Stimulated activated memory B cell treated with anti-CD40 and anti-IgM and Interleukin-4, amounts not matched to agents 10 μg/mL and 1 μg/mL and 100 μg/mL, for 72 hours (primary cell): Measurements from ENCODE around the gene FKBP15.
"Not testable (repeated sequence)": the region's sequence is repeated elsewhere in the genome, so short reads cannot be mapped to it uniquely, and the experiment has no call there.

Source experiments
- ATAC-seq: fragments of 150-1000 bp; cut with Tn5 transposase; 2 replicates; pipeline ENCODE4 v1.10.0; 2021
- H3K27ac Mint-ChIP-seq: one replicate; pipeline ENCODE4 v1.8.0; 2022; ENCODE audit warnings: mild to moderate bottlenecking, mixed read lengths
- H3K27me3 Mint-ChIP-seq: one replicate; pipeline ENCODE4 v1.8.0; 2022; ENCODE audit warnings: mixed read lengths
- H3K36me3 Mint-ChIP-seq: one replicate; pipeline ENCODE4 v1.8.0; 2022; ENCODE audit warnings: mixed read lengths
- H3K4me1 Mint-ChIP-seq: one replicate; pipeline ENCODE4 v1.8.0; 2022; ENCODE audit warnings: mixed read lengths
- H3K4me3 Mint-ChIP-seq: one replicate; pipeline ENCODE4 v1.8.0; 2022; ENCODE audit warnings: mild to moderate bottlenecking, moderate library complexity, mixed read lengths
- H3K9me3 Mint-ChIP-seq: one replicate; pipeline ENCODE4 v1.8.0; 2022; ENCODE audit warnings: mixed read lengths

FKBP15 gene

GRCh38 chr9:113246928-113247327 lies 25.9 kb upstream of the FKBP15 start:
- H3K4me3 Mint-ChIP-seq, result no peak overlapping the region
- H3K4me1 Mint-ChIP-seq, result peaks cover 14% of the 10 kb centered on the region
- H3K27me3 Mint-ChIP-seq, result no peaks in the 10 kb centered on the region
- peaks cover 5% of the 10 kb centered on the region for H3K36me3 Mint-ChIP-seq
- H3K9me3 Mint-ChIP-seq, result no peaks in the 10 kb centered on the region
- ATAC-seq, result no peak
- H3K27ac Mint-ChIP-seq, result no peak overlapping the region

- Mint-ChIP-seq H3K9me3 (no peaks in the 10 kb centered on the region), H3K36me3 (peaks cover 5% of the 10 kb centered on the region), H3K27me3 (no peaks in the 10 kb centered on the region), H3K27ac (peak overlapping the region; percentile 57), H3K4me1 (peaks cover 14% of the 10 kb centered on the region), H3K4me3 (no peak overlapping the region)
- no peak for ATAC-seq
Measured at GRCh38 chr9:113245894-113246293, 24.8 kb upstream of the FKBP15 start.

GRCh38 chr9:113244556-113244955 lies 23.5 kb upstream of the FKBP15 start:
- peaks cover 14% of the 10 kb centered on the region for H3K4me1 Mint-ChIP-seq
- H3K36me3 Mint-ChIP-seq, result peaks cover 5% of the 10 kb centered on the region
- no peak overlapping the region for H3K4me3 Mint-ChIP-seq
- no peak for ATAC-seq
- no peaks in the 10 kb centered on the region for H3K9me3 Mint-ChIP-seq
- H3K27ac Mint-ChIP-seq, result no peak overlapping the region
- H3K27me3 Mint-ChIP-seq, result no peaks in the 10 kb centered on the region

GRCh38 chr9:113241161-113241560 lies 20.1 kb upstream of the FKBP15 start:
- H3K4me1 Mint-ChIP-seq, result peaks cover 14% of the 10 kb centered on the region
- no peaks in the 10 kb centered on the region for H3K36me3 Mint-ChIP-seq
- no peak overlapping the region for H3K27ac Mint-ChIP-seq
- no peak for ATAC-seq
- no peaks in the 10 kb centered on the region for H3K9me3 Mint-ChIP-seq
- H3K4me3 Mint-ChIP-seq, result no peak overlapping the region
- no peaks in the 10 kb centered on the region for H3K27me3 Mint-ChIP-seq

DNA sequence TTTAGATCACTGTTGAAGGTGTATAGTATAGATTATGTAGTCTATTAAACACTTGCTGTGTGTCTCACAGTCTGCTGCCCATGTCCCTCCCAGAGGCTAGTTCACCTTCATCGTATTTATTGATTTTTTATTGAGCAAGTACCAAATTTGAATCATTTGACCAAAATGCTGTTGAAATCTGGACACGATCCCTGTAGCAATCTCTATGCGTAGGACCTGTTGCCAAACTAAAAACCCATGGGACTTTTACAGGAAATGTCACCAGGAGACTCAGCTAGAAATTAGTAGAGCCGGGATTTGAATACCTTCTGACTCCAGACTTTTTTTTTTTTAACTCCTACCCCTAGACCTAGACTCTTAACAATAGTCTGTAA lies 17.8 kb upstream of the FKBP15 start:
- Mint-ChIP-seq H3K36me3 (no peaks in the 10 kb centered on the region), H3K9me3 (no peaks in the 10 kb centered on the region), H3K27me3 (no peaks in the 10 kb centered on the region), H3K4me1 (peaks cover 17% of the 10 kb centered on the region), H3K27ac (no peak overlapping the region), H3K4me3 (no peak overlapping the region)
- no peak for ATAC-seq

- Mint-ChIP-seq H3K27me3 (no peaks in the 10 kb centered on the region), H3K36me3 (no peaks in the 10 kb centered on the region), H3K4me3 (no peak overlapping the region), H3K4me1 (peaks cover 19% of the 10 kb centered on the region), H3K27ac (no peak overlapping the region), H3K9me3 (no peaks in the 10 kb centered on the region)
- no peak for ATAC-seq
Measured at GRCh38 chr9:113238202-113238858, 17.3 kb upstream of the FKBP15 start.

- no peaks in the 10 kb centered on the region for H3K36me3 Mint-ChIP-seq
- H3K9me3 Mint-ChIP-seq, result no peaks in the 10 kb centered on the region
- H3K4me3 Mint-ChIP-seq, result no peak overlapping the region
- H3K27ac Mint-ChIP-seq, result no peak overlapping the region
- no peaks in the 10 kb centered on the region for H3K27me3 Mint-ChIP-seq
- no peak for ATAC-seq
- peaks cover 21% of the 10 kb centered on the region for H3K4me1 Mint-ChIP-seq
Measured at GRCh38 chr9:113237026-113237425, 15.9 kb upstream of the FKBP15 start.

DNA sequence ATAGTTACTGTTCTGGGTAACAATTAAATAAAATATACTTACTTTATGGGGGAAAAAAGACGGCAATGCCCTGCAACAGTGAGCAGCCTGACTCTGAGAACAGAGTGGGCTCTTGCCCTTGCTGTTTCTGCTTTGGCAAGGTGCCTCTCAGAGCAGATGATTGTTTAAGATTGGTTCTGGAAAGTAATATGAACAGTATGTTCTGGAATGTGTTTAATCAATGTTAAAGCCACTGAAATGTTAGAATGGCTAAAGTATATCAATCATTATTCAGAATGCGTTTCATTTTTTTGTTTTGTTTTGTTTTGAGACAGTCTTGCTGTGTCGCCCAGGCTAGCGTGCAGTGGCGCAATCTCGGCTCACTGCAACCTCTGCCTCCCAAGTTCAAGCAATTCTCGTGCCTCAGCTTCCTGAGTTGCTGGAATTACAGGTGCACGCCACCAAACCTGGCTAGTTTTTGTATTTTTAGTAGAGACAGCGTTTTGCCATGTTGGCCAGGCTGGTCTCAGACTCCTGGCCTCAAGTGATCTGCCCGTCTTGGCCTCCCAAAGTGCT lies 14.7 kb upstream of the FKBP15 start:
- H3K36me3 Mint-ChIP-seq, H3K4me3 Mint-ChIP-seq, H3K27me3 Mint-ChIP-seq, H3K9me3 Mint-ChIP-seq, H3K27ac Mint-ChIP-seq, ATAC-seq: not testable (repeated sequence)
- peaks cover 21% of the 10 kb centered on the region for H3K4me1 Mint-ChIP-seq

- Mint-ChIP-seq H3K36me3 (no peaks in the 10 kb centered on the region), H3K27ac (no peak overlapping the region), H3K27me3 (no peaks in the 10 kb centered on the region), H3K4me3 (no peak overlapping the region), H3K9me3 (no peaks in the 10 kb centered on the region), H3K4me1 (peaks cover 21% of the 10 kb centered on the region)
- ATAC-seq, result no peak
Measured at GRCh38 chr9:113231701-113232100, 10.6 kb upstream of the FKBP15 start.

GRCh38 chr9:113228130-113228665 lies 7.1 kb upstream of the FKBP15 start:
- Mint-ChIP-seq H3K9me3 (no peaks in the 10 kb centered on the region), H3K27ac (no peak overlapping the region), H3K27me3 (no peaks in the 10 kb centered on the region), H3K36me3 (no peaks in the 10 kb centered on the region), H3K4me1 (peaks cover 9% of the 10 kb centered on the region), H3K4me3 (no peak overlapping the region)
- ATAC-seq, result no peak

- no peaks in the 10 kb centered on the region for H3K36me3 Mint-ChIP-seq
- peaks cover 9% of the 10 kb centered on the region for H3K4me1 Mint-ChIP-seq
- no peak for ATAC-seq
- no peak overlapping the region for H3K27ac Mint-ChIP-seq
- no peak overlapping the region for H3K4me3 Mint-ChIP-seq
- no peaks in the 10 kb centered on the region for H3K9me3 Mint-ChIP-seq
- H3K27me3 Mint-ChIP-seq, result no peaks in the 10 kb centered on the region
Measured at GRCh38 chr9:113227436-113227835, 6.4 kb upstream of the FKBP15 start.

- ATAC-seq, result no peak
- Mint-ChIP-seq H3K27ac (no peak overlapping the region), H3K27me3 (no peaks in the 10 kb centered on the region), H3K9me3 (no peaks in the 10 kb centered on the region), H3K4me3 (no peak overlapping the region), H3K4me1 (peaks cover 35% of the 10 kb centered on the region), H3K36me3 (no peaks in the 10 kb centered on the region)
Measured at GRCh38 chr9:113223963-113224362, 2.9 kb upstream of the FKBP15 start.

DNA sequence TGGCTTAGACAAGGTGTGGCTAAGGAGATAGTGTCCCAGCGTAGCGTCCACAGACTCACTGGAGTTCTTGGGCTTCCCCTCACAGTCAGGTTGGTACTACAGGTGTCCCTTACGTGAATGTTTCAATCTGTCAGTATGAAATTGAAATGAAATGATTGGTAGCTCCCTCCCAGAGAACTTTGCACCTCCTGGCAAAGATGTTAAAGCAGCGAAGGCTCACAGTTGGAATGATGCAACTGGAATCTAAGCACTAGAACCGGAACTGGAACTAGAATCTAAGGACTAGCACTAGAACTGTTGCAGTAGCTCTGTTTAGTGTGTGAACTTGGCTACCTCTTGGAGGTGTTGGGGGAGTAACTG lies 1.4 kb upstream of the FKBP15 start:
- no peaks in the 10 kb centered on the region for H3K36me3 Mint-ChIP-seq
- H3K4me3 Mint-ChIP-seq, result peak overlapping the region; percentile 93
- no peaks in the 10 kb centered on the region for H3K27me3 Mint-ChIP-seq
- peak overlapping the region; percentile 82 for H3K27ac Mint-ChIP-seq
- no peak for ATAC-seq
- peaks cover 41% of the 10 kb centered on the region for H3K4me1 Mint-ChIP-seq
- H3K9me3 Mint-ChIP-seq, result no peaks in the 10 kb centered on the region

- H3K4me1 Mint-ChIP-seq, result peaks cover 41% of the 10 kb centered on the region
- no peaks in the 10 kb centered on the region for H3K27me3 Mint-ChIP-seq
- no peaks in the 10 kb centered on the region for H3K9me3 Mint-ChIP-seq
- no peak for ATAC-seq
- H3K27ac Mint-ChIP-seq, result peak overlapping the region; percentile 82
- H3K4me3 Mint-ChIP-seq, result peak overlapping the region; percentile 93
- H3K36me3 Mint-ChIP-seq, result no peaks in the 10 kb centered on the region
Measured at GRCh38 chr9:113221800-113222481, 864 bp upstream of the FKBP15 start.

DNA sequence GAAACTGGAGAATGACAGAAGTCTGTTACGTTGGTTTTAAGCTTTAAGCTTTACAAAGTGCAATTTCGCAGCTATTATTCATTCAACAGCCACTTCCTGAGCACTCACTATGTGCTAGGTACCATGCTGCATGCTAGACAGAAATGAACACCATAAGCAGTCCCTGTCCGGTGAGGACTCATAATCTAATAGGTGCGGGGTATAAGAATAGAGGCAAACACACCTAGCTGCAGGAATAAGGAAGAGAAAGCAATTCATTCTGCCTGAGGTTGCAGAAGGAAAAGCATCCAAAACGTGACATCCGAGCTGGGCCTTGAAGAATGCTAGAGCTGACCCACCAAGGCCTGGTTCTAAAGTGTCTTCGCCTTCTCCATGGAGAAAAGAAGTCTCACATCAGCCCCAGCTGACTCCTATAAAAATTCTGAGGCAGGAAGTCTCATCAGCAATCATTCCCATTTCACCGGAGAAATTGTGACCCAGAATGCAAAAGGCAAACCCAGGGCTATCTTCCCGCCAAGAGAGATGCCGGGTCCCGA lies 542 bp downstream of the FKBP15 start:
- peak overlapping the region; percentile 82 for H3K27ac Mint-ChIP-seq
- H3K4me3 Mint-ChIP-seq, result peak overlapping the region; percentile 93
- no peak for ATAC-seq
- H3K4me1 Mint-ChIP-seq, result peaks cover 41% of the 10 kb centered on the region
- no peaks in the 10 kb centered on the region for H3K36me3 Mint-ChIP-seq
- no peaks in the 10 kb centered on the region for H3K9me3 Mint-ChIP-seq
- H3K27me3 Mint-ChIP-seq, result no peaks in the 10 kb centered on the region

- H3K4me1 Mint-ChIP-seq, result peaks cover 46% of the 10 kb centered on the region
- H3K9me3 Mint-ChIP-seq, result no peaks in the 10 kb centered on the region
- peak; percentile 80 for ATAC-seq
- H3K27ac Mint-ChIP-seq, result peak overlapping the region; percentile 82
- H3K36me3 Mint-ChIP-seq, result peaks cover 3% of the 10 kb centered on the region
- H3K4me3 Mint-ChIP-seq, result peak overlapping the region; percentile 93
- H3K27me3 Mint-ChIP-seq, result no peaks in the 10 kb centered on the region
Measured at GRCh38 chr9:113219969-113220368, 1.1 kb downstream of the FKBP15 start.
